Measurements from ENCODE around the gene TRIM63. TPM values are rescaled to one million over a fixed set of nuclear protein-coding genes. Genes with fewer than 3 reads are reported as not detected.
A peak's percentile ranks its signal among the peaks of the same experiment; 100 is the strongest.

TRIM63 gene
- total and polyA plus RNA-seq, 2 of the 13 experiments (the other 11 are each of a cell fraction or from before 2014, with no cell fraction given), result not detected

GRCh38 chr1:26035959-26036755 lies 31.3 kb downstream of the TRIM63 start (continued):
- TF ChIP-seq, protein P1, sequence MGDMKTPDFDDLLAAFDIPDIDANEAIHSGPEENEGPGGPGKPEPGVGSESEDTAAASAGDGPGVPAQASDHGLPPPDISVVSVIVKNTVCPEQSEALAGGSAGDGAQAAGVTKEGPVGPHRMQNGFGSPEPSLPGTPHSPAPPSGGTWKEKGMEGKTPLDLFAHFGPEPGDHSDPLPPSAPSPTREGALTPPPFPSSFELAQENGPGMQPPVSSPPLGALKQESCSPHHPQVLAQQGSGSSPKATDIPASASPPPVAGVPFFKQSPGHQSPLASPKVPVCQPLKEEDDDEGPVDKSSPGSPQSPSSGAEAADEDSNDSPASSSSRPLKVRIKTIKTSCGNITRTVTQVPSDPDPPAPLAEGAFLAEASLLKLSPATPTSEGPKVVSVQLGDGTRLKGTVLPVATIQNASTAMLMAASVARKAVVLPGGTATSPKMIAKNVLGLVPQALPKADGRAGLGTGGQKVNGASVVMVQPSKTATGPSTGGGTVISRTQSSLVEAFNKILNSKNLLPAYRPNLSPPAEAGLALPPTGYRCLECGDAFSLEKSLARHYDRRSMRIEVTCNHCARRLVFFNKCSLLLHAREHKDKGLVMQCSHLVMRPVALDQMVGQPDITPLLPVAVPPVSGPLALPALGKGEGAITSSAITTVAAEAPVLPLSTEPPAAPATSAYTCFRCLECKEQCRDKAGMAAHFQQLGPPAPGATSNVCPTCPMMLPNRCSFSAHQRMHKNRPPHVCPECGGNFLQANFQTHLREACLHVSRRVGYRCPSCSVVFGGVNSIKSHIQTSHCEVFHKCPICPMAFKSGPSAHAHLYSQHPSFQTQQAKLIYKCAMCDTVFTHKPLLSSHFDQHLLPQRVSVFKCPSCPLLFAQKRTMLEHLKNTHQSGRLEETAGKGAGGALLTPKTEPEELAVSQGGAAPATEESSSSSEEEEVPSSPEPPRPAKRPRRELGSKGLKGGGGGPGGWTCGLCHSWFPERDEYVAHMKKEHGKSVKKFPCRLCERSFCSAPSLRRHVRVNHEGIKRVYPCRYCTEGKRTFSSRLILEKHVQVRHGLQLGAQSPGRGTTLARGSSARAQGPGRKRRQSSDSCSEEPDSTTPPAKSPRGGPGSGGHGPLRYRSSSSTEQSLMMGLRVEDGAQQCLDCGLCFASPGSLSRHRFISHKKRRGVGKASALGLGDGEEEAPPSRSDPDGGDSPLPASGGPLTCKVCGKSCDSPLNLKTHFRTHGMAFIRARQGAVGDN (CRISPR knock-in tag; IDR thresholded peaks at IDR 0.05), result peak; percentile 63
- TF ChIP-seq PAX8 (CRISPR knock-in tag; IDR thresholded peaks at IDR 0.05; ENCODE audit: borderline replicate concordance) (no peak; the same call in 1 of the 2 replicates), EED (CRISPR knock-in tag; IDR thresholded peaks at IDR 0.05) (peak; percentile 66; the same call in 1 of the 2 replicates), ZNF367 (CRISPR knock-in tag; IDR thresholded peaks at IDR 0.05; ENCODE audit: borderline replicate concordance) (0 out of 2 replicates have a peak, but pooled peaks have one; percentile 18), ETV6 (CRISPR knock-in tag; conservative IDR thresholded peaks at IDR 0.05) (0 out of 2 replicates have a peak, but pooled peaks have one; percentile 48), ESRRA (CRISPR knock-in tag; IDR thresholded peaks at IDR 0.05; ENCODE audit: low read depth) (peak; percentile 24; the same call in 1 of the 2 replicates), MIER3 (CRISPR knock-in tag; IDR thresholded peaks at IDR 0.05; ENCODE audit: borderline replicate concordance) (peak; percentile 9; the same call in 1 of the 2 replicates), SATB2 (CRISPR knock-in tag; IDR thresholded peaks at IDR 0.05) (no peak), TBX2 (CRISPR knock-in tag; IDR thresholded peaks at IDR 0.05; ENCODE audit: borderline replicate concordance) (peak; percentile 57; the same call in 1 of the 2 replicates), NFIB (CRISPR knock-in tag; IDR thresholded peaks at IDR 0.05; ENCODE audit: borderline replicate concordance) (no peak), THYN1 (CRISPR knock-in tag; IDR thresholded peaks at IDR 0.05; ENCODE audit: borderline replicate concordance, low read depth) (no peak), ELF4 (CRISPR knock-in tag; IDR thresholded peaks at IDR 0.05; ENCODE audit: borderline replicate concordance) (0 out of 2 replicates have a peak, but pooled peaks have one; percentile 45), REPIN1 (CRISPR knock-in tag; IDR thresholded peaks at IDR 0.05; ENCODE audit: borderline replicate concordance, low read depth) (0 out of 2 replicates have a peak, but pooled peaks have one; percentile 31), NFRKB (IDR thresholded peaks at IDR 0.05) (no peak), WIZ (CRISPR knock-in tag; IDR thresholded peaks at IDR 0.05) (no peak), SKI (IDR thresholded peaks at IDR 0.05; ENCODE audit: partially characterized antibody) (peak; percentile 33), ELF1 (CRISPR knock-in tag; IDR thresholded peaks at IDR 0.05) (no peak), RFXAP (CRISPR knock-in tag; IDR thresholded peaks at IDR 0.05; ENCODE audit: borderline replicate concordance) (no peak), ARNTL (CRISPR knock-in tag; IDR thresholded peaks at IDR 0.05) (no peak), GATAD2A (CRISPR knock-in tag; IDR thresholded peaks at IDR 0.05) (0 out of 2 replicates have a peak, but pooled peaks have one; percentile 19)
- TF ChIP-seq, protein P2, sequence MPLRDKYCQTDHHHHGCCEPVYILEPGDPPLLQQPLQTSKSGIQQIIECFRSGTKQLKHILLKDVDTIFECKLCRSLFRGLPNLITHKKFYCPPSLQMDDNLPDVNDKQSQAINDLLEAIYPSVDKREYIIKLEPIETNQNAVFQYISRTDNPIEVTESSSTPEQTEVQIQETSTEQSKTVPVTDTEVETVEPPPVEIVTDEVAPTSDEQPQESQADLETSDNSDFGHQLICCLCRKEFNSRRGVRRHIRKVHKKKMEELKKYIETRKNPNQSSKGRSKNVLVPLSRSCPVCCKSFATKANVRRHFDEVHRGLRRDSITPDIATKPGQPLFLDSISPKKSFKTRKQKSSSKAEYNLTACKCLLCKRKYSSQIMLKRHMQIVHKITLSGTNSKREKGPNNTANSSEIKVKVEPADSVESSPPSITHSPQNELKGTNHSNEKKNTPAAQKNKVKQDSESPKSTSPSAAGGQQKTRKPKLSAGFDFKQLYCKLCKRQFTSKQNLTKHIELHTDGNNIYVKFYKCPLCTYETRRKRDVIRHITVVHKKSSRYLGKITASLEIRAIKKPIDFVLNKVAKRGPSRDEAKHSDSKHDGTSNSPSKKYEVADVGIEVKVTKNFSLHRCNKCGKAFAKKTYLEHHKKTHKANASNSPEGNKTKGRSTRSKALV (CRISPR knock-in tag; IDR thresholded peaks at IDR 0.05), result peak; percentile 65; the same call in 1 of the 2 replicates
- TF ChIP-seq, protein P3, sequence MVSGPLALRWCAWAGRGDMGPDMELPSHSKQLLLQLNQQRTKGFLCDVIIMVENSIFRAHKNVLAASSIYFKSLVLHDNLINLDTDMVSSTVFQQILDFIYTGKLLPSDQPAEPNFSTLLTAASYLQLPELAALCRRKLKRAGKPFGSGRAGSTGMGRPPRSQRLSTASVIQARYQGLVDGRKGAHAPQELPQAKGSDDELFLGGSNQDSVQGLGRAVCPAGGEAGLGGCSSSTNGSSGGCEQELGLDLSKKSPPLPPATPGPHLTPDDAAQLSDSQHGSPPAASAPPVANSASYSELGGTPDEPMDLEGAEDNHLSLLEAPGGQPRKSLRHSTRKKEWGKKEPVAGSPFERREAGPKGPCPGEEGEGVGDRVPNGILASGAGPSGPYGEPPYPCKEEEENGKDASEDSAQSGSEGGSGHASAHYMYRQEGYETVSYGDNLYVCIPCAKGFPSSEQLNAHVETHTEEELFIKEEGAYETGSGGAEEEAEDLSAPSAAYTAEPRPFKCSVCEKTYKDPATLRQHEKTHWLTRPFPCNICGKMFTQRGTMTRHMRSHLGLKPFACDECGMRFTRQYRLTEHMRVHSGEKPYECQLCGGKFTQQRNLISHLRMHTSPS (CRISPR knock-in tag; IDR thresholded peaks at IDR 0.05; ENCODE audit: low read depth), result peak; percentile 54; the same call in 1 of the 2 replicates
